ENCODE results near the gene YPEL2. TPM values are rescaled to one million over a fixed set of nuclear protein-coding genes. Genes with fewer than 3 reads are reported as not detected.

The YPEL2 gene
- polyA plus RNA-seq, 3 donors = 21.5 to 63.1 (median 25.1) TPM

DNA sequence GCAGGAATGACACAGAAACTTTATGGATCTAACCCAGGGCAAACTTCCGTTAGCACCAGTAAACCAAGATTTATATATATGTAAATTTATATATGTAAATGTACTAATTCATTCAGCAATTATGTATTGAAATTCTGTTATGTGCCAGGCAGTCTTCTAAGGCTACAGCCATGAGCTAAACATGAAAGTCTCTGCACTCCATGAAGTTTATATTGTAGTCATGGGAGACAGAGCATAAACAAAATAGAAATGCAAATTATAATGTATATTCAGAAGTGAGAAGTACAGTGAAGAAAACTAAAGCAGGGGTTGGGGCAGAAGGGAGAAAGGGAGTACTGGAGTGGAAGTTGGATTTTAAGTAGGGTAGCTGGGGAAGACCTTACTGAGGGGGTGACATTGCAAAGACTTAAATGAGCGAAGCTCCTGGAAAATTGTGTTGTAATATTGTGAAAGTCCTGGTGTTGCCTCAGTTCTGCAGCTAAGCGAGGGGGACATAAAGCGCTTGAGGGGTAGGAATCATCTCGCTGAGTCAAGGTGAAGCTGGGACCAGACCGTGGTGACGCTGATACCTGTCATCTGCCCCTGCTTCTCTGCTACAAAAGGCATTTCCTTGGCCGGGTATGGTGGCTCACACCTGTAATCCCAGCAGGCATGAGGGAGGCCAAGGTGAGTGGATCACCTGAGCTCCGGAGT is 64.8 kb downstream of the YPEL2 start:
- Histone ChIP-seq H3K4me2 (replicated peaks; ENCODE audit: extremely low read depth, low read length, poor library complexity, severe bottlenecking) (no peak overlapping the region), H3K9ac (ENCODE audit: insufficient read depth, low read length, poor library complexity, severe bottlenecking) (no peak overlapping the region), H3K36me3 (replicated peaks in 1 of 2; ENCODE audit: control insufficient read depth in 1 of 2, insufficient read depth in 2 of 2, low read length in 2 of 2) (peaks cover 58 to 79% of the 10 kb centered on the region in 2 donors), H3K27me3 (ENCODE audit: control insufficient read depth in 2 of 2, insufficient read depth in 2 of 2, low read length in 2 of 2) (no peaks in the 10 kb centered on the region), H3K79me2 (ENCODE audit: insufficient read depth, low read length) (no peaks in the 10 kb centered on the region), H3K4me3 (replicated peaks in 1 of 3; ENCODE audit: low read depth in 2 of 3, low read length in 3 of 3) (no peak overlapping the region), H3K4me1 (ENCODE audit: control insufficient read depth in 1 of 2, insufficient read depth in 2 of 2, low read length in 2 of 2) (no peaks in the 10 kb centered on the region), H4K20me1 (ENCODE audit: insufficient read depth, low read length) (peaks cover 37% of the 10 kb centered on the region), H3K27ac (ENCODE audit: low read depth in 1 of 2, low read length in 2 of 2) (peak overlapping the region in 1 of 2 donors; percentile 45), H3K9me3 (replicated peaks in 1 of 2; ENCODE audit: control insufficient read depth in 1 of 2, insufficient read depth in 1 of 2, low read length in 2 of 2) (no peaks in the 10 kb centered on the region), H2AFZ (ENCODE audit: insufficient read depth, low read depth, low read length, poor library complexity, severe bottlenecking) (no peak overlapping the region)
- peak in 2 of 3 donors; percentile 4 to 11 for DNase-seq
- peaks cover 0 to 1% (median 0%) of the 10 kb centered on the region in 7 donors for H3K9me3 Mint-ChIP-seq
- H3K36me3 Mint-ChIP-seq = peaks cover 80 to 87% of the 10 kb centered on the region in 2 donors
- 65% methylated on average over 7 of the region's 9 CpGs for WGBS (ENCODE audit: insufficient coverage)
- H3K27ac Mint-ChIP-seq = peak overlapping the region; percentile 31 to 84 (median 52)
- TF ChIP-seq, protein P1, sequence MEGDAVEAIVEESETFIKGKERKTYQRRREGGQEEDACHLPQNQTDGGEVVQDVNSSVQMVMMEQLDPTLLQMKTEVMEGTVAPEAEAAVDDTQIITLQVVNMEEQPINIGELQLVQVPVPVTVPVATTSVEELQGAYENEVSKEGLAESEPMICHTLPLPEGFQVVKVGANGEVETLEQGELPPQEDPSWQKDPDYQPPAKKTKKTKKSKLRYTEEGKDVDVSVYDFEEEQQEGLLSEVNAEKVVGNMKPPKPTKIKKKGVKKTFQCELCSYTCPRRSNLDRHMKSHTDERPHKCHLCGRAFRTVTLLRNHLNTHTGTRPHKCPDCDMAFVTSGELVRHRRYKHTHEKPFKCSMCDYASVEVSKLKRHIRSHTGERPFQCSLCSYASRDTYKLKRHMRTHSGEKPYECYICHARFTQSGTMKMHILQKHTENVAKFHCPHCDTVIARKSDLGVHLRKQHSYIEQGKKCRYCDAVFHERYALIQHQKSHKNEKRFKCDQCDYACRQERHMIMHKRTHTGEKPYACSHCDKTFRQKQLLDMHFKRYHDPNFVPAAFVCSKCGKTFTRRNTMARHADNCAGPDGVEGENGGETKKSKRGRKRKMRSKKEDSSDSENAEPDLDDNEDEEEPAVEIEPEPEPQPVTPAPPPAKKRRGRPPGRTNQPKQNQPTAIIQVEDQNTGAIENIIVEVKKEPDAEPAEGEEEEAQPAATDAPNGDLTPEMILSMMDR (IDR thresholded peaks at IDR 0.05) = no peak
- H3K27me3 Mint-ChIP-seq (ENCODE audit: low read depth in 3 of 3) = peaks cover 0 to 1% (median 0%) of the 10 kb centered on the region in 3 donors
- peaks cover 6% of the 10 kb centered on the region for H3K4me1 Mint-ChIP-seq
- no peak overlapping the region for H3K4me3 Mint-ChIP-seq
- intact Hi-C loops (cut with micrococcal nuclease) = no loop called here

DNA sequence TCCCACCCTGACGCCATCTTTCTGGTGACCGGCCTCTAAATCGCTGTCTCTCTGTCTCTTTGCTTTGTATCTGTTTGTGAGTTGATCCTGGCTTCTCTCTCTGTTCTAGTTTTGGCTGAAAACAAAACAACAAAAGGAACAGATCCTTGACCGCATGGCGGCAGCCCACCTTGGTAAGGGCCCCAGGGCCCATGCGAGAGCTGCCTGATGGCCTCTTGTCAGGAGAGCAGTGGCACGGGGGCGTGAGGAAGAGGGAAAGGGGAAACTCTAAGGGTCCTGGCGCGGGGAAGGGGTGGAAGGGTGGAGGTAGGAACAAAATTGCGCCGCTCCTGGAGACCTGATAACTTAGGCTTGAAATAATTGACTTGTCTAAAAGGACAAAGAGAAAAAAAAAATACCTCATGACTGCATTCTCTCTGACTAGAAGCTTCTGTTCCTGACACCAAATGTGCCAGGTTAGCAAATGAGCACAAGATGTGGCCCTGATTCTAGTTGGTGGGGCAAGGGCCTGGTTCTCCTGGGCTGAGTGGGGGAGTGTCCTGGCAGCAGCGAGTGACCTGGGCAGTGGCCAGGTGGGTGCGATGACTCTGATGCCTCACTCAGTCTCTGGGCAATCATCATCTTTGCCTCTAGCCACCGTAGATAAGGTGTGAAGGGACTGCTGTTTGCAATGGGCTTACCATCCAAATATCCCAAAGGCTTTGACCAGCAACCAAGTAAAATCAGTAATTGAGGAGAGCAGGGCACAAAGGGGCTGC is 66.0 kb downstream of the YPEL2 start:
- H3K4me3 Mint-ChIP-seq = no peak overlapping the region
- H2AFZ ChIP-seq (ENCODE audit: insufficient read depth, low read depth, low read length, poor library complexity, severe bottlenecking) = no peak overlapping the region
- H4K20me1 ChIP-seq (ENCODE audit: insufficient read depth, low read length) = peaks cover 34% of the 10 kb centered on the region
- TF ChIP-seq, protein P1 (IDR thresholded peaks at IDR 0.05) = no peak
- no peaks in the 10 kb centered on the region for H3K79me2 ChIP-seq (ENCODE audit: insufficient read depth, low read length)
- DNase-seq = no peak
- H3K36me3 ChIP-seq (replicated peaks in 1 of 2; ENCODE audit: control insufficient read depth in 1 of 2, insufficient read depth in 2 of 2, low read length in 2 of 2) = peaks cover 54 to 76% of the 10 kb centered on the region in 2 donors
- WGBS (ENCODE audit: insufficient coverage) = 100% methylated on average over 5 of the region's 15 CpGs
- H3K9me3 ChIP-seq (replicated peaks in 1 of 2; ENCODE audit: control insufficient read depth in 1 of 2, insufficient read depth in 1 of 2, low read length in 2 of 2) = no peaks in the 10 kb centered on the region
- H3K9me3 Mint-ChIP-seq = peaks cover 0 to 1% (median 0%) of the 10 kb centered on the region in 7 donors
- peak overlapping the region in 5 of 7 donors; percentile 8 to 59 (median 33) for H3K27ac Mint-ChIP-seq
- intact Hi-C loops (cut with micrococcal nuclease) = no loop called here
- no peaks in the 10 kb centered on the region for H3K27me3 ChIP-seq (ENCODE audit: control insufficient read depth in 2 of 2, insufficient read depth in 2 of 2, low read length in 2 of 2)
- no peak overlapping the region for H3K9ac ChIP-seq (ENCODE audit: insufficient read depth, low read length, poor library complexity, severe bottlenecking)
- H3K36me3 Mint-ChIP-seq = peaks cover 75 to 86% of the 10 kb centered on the region in 2 donors
- H3K27ac ChIP-seq (ENCODE audit: low read depth in 1 of 2, low read length in 2 of 2) = peak overlapping the region in 1 of 2 donors; percentile 45
- no peak overlapping the region for H3K4me3 ChIP-seq (replicated peaks in 1 of 3; ENCODE audit: low read depth in 2 of 3, low read length in 3 of 3)
- peaks cover 0 to 1% (median 0%) of the 10 kb centered on the region in 3 donors for H3K27me3 Mint-ChIP-seq (ENCODE audit: low read depth in 3 of 3)
- H3K4me1 ChIP-seq (ENCODE audit: control insufficient read depth in 1 of 2, insufficient read depth in 2 of 2, low read length in 2 of 2) = no peaks in the 10 kb centered on the region
- H3K4me1 Mint-ChIP-seq = peaks cover 8% of the 10 kb centered on the region
- H3K4me2 ChIP-seq (replicated peaks; ENCODE audit: extremely low read depth, low read length, poor library complexity, severe bottlenecking) = no peak overlapping the region

Measured in CD14-positive monocyte (primary cell).